ENCODE results near the gene RFFL. TPM values are rescaled to one million over a fixed set of nuclear protein-coding genes. Genes with fewer than 3 reads are reported as not detected.

The RFFL gene
- total RNA-seq, 1 donor from 2014 or later: 22.9 TPM

GRCh38 chr17:35081638-35082037 lies 18.1 kb upstream of the RFFL start:
- peaks cover 26% of the 10 kb centered on the region for H3K4me1 Mint-ChIP-seq (ENCODE audit: unreplicated experiment)
- no peak for DNase-seq (ENCODE audit: extremely low spot score, unreplicated experiment)
- TF ChIP-seq CTCF (IDR thresholded peaks at IDR 0.05): no peak
- no peaks in the 10 kb centered on the region for H3K9me3 Mint-ChIP-seq (ENCODE audit: unreplicated experiment)
- H3K27ac Mint-ChIP-seq (ENCODE audit: unreplicated experiment): no peak overlapping the region
- peaks cover 2% of the 10 kb centered on the region for H3K36me3 Mint-ChIP-seq (ENCODE audit: unreplicated experiment)
- no peaks in the 10 kb centered on the region for H3K27me3 Mint-ChIP-seq (ENCODE audit: unreplicated experiment)
- no peak overlapping the region for H3K4me3 Mint-ChIP-seq (ENCODE audit: unreplicated experiment)

GRCh38 chr17:35080536-35080935 lies 17.0 kb upstream of the RFFL start:
- no peak for DNase-seq (ENCODE audit: extremely low spot score, unreplicated experiment)
- no peak overlapping the region for H3K27ac Mint-ChIP-seq (ENCODE audit: unreplicated experiment)
- H3K27me3 Mint-ChIP-seq (ENCODE audit: unreplicated experiment): no peaks in the 10 kb centered on the region
- H3K4me3 Mint-ChIP-seq (ENCODE audit: unreplicated experiment): no peak overlapping the region
- H3K9me3 Mint-ChIP-seq (ENCODE audit: unreplicated experiment): no peaks in the 10 kb centered on the region
- H3K36me3 Mint-ChIP-seq (ENCODE audit: unreplicated experiment): peaks cover 2% of the 10 kb centered on the region
- no peak for TF ChIP-seq CTCF (IDR thresholded peaks at IDR 0.05)
- H3K4me1 Mint-ChIP-seq (ENCODE audit: unreplicated experiment): peaks cover 24% of the 10 kb centered on the region

GRCh38 chr17:35079547-35080423 lies 16.3 kb upstream of the RFFL start:
- no peak for DNase-seq (ENCODE audit: extremely low spot score, unreplicated experiment)
- TF ChIP-seq CTCF (IDR thresholded peaks at IDR 0.05): no peak
- no peaks in the 10 kb centered on the region for H3K27me3 Mint-ChIP-seq (ENCODE audit: unreplicated experiment)
- no peak overlapping the region for H3K4me3 Mint-ChIP-seq (ENCODE audit: unreplicated experiment)
- H3K4me1 Mint-ChIP-seq (ENCODE audit: unreplicated experiment): peaks cover 28% of the 10 kb centered on the region
- peaks cover 2% of the 10 kb centered on the region for H3K36me3 Mint-ChIP-seq (ENCODE audit: unreplicated experiment)
- no peaks in the 10 kb centered on the region for H3K9me3 Mint-ChIP-seq (ENCODE audit: unreplicated experiment)
- H3K27ac Mint-ChIP-seq (ENCODE audit: unreplicated experiment): no peak overlapping the region

GRCh38 chr17:35076874-35077273 lies 13.4 kb upstream of the RFFL start:
- Mint-ChIP-seq H3K9me3 (ENCODE audit: unreplicated experiment) (no peaks in the 10 kb centered on the region), H3K4me3 (ENCODE audit: unreplicated experiment) (no peak overlapping the region), H3K4me1 (ENCODE audit: unreplicated experiment) (peaks cover 24% of the 10 kb centered on the region), H3K36me3 (ENCODE audit: unreplicated experiment) (peaks cover 2% of the 10 kb centered on the region), H3K27me3 (ENCODE audit: unreplicated experiment) (no peaks in the 10 kb centered on the region), H3K27ac (ENCODE audit: unreplicated experiment) (no peak overlapping the region)
- no peak for TF ChIP-seq CTCF (IDR thresholded peaks at IDR 0.05)
- DNase-seq (ENCODE audit: extremely low spot score, unreplicated experiment): no peak

All from osteocyte (in vitro differentiated cells).